ENCODE data around the gene FAM199X.
"Not testable (repeated sequence)": the region's sequence is repeated elsewhere in the genome, so short reads cannot be mapped to it uniquely, and the experiment has no call there.

Gene FAM199X

GRCh38 chrX:104189837-104190236 is 23.6 kb downstream of the FAM199X start:
- DNase-seq (ENCODE audit: low read depth, low spot score): no peak

GRCh38 chrX:104193485-104193884 is 27.2 kb downstream of the FAM199X start:
- DNase-seq (ENCODE audit: low read depth, low spot score): no peak

GRCh38 chrX:104195013-104195412 is 28.8 kb downstream of the FAM199X start:
- no peak for DNase-seq (ENCODE audit: low read depth, low spot score)

GRCh38 chrX:104195489-104196084 is 29.3 kb downstream of the FAM199X start:
- DNase-seq (ENCODE audit: low read depth, low spot score): peak; percentile 4

- DNase-seq (ENCODE audit: low read depth, low spot score): no peak
Measured at GRCh38 chrX:104205548-104205947, 39.3 kb downstream of the FAM199X start.

GRCh38 chrX:104211187-104211586 is 44.9 kb downstream of the FAM199X start:
- DNase-seq (ENCODE audit: low read depth, low spot score): no peak

- not testable (repeated sequence) for DNase-seq (ENCODE audit: low read depth, low spot score)
Measured at GRCh38 chrX:104230060-104230459, 63.8 kb downstream of the FAM199X start.
